Measurements from ENCODE around the gene NEDD4L. TPM values are rescaled to one million over a fixed set of nuclear protein-coding genes. Genes with fewer than 3 reads are reported as not detected.

NEDD4L gene
- total RNA-seq, 8 experiments from 2014 or later: 51.2 to 394 (median 65.0) TPM

DNA sequence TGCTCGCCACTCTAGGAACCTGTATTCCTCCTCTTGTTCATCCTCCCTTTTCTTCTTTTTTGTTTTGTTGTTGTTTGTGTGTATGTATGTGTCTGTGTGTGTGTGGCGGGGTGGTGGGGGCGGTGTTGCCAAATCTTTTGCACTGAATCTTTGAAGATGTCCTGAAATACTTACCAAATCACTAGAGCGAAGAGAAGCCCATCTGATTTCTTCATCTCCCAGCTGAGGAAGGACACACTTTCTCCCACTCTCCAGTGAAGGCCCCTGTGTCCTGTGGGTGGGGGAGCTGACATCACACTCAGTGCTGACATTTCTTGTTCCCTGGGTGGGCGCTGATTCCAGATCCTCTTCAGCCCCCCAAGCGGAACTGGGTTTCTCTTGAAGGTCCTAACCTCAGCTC lies 74.5 kb downstream of the NEDD4L start:
- Histone ChIP-seq H3K27ac (no peak overlapping the region), H3K4me1 (replicated peaks in 1 of 2) (peaks cover 8 to 10% of the 10 kb centered on the region in 2 donors), H3K4me3 (no peak overlapping the region)
- ATAC-seq (replicated peaks in 6 of 8): no peak
- in situ Hi-C loops (cut with MboI; ENCODE audit: low pct_unique_long_range_greater_than_20kb in 2 of 9, low sequenced_read_pairs in 9 of 9, unreplicated experiment in 9 of 9): loop anchor here in 1 of 9 experiments (10.0 kb wide), 1 partner anchor 54 kb away; no protein-coding TSS in a partner anchor
- 89 to 100% (median 94%) methylated on average over 1 to 6 of the region's 6 CpGs; no CpG with 5 or more reads in 2 of the 10 experiments for WGBS, 10 experiments

DNA sequence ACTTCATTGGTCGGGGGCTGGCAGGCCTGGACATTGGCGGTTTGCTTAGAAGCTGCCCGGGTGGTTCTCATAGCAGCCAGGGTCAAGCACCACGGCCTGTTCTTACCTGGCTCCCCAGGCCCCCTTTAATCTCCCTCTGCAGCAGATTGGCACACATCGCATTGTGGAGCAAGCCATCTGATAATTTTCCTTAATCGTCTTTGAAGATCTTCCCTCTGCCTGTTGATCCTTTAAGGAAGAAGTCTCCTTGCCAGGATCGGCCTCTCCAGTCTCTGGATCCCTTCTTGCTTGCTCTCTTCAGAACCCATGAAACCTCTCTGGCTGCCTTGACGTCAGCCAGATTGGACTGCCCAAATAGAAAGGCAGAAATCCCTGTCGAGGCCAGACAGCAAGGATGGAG lies 75.8 kb downstream of the NEDD4L start:
- in situ Hi-C loops (cut with MboI; ENCODE audit: low pct_unique_long_range_greater_than_20kb in 2 of 9, low sequenced_read_pairs in 9 of 9, unreplicated experiment in 9 of 9): loop anchor here in 1 of 9 experiments (10.0 kb wide), 1 partner anchor 55 kb away; no protein-coding TSS in a partner anchor
- no peak for ATAC-seq (replicated peaks in 6 of 8)
- Histone ChIP-seq H3K27ac (no peak overlapping the region), H3K4me3 (no peak overlapping the region), H3K4me1 (replicated peaks in 1 of 2) (peaks cover 8 to 10% of the 10 kb centered on the region in 2 donors)
- WGBS, 10 experiments: 81 to 100% (median 98%) methylated on average over 1 to 5 of the region's 9 CpGs; no CpG with 5 or more reads in 2 of the 10 experiments

DNA sequence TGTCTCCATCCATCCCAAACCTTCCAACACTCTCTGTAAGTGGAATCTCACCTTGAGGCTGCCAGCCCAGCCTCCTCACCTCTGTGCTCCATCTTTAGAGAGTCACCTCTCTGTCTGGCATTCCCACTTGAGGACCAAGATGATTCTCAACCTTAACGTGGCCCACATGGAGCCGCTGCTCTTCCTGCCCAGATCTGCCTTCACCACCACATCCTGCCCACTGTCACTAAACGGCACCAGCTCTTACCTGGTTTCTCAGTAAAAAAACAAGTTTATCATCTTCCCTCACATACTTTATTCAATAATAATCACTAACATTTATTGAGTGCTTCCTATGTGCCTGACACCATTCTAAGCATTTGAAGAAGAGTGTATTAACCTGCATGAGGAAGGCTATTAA lies 80.4 kb downstream of the NEDD4L start:
- H3K4me3 ChIP-seq: no peak overlapping the region
- in situ Hi-C loops (cut with MboI; ENCODE audit: low pct_unique_long_range_greater_than_20kb in 2 of 9, low sequenced_read_pairs in 9 of 9, unreplicated experiment in 9 of 9): no loop called here
- H3K27ac ChIP-seq: no peak overlapping the region
- 17 to 67% (median 56%) methylated on average over 1 to 3 of the region's 3 CpGs; no CpG with 5 or more reads in 3 of the 10 experiments for WGBS, 10 experiments
- no peak for ATAC-seq (replicated peaks in 6 of 8)
- H3K4me1 ChIP-seq (replicated peaks in 1 of 2): peaks cover 0 to 10% of the 10 kb centered on the region in 2 donors

DNA sequence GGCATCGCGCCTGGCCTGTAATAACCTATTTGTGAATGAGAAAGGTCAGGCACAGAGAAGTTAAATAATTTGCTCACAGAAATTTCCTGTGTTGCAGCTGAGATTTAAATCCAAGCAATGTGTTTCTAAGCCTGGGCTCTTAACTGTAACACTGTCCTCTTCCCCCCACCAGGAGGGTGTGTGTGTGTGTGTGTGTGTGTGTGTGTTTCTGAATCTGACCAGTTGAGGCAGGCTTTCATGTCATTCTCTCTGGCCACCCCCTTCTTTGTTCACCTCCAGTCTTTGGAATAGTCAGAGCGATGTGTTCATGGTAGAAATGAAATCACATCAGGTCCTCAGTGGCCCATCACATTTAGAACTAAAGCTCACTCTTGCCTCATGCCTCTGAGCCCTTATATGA lies 81.2 kb downstream of the NEDD4L start:
- peak in 6 of 8 experiments; percentile 25 to 53 (median 46) for ATAC-seq (replicated peaks in 6 of 8)
- H3K4me1 ChIP-seq (replicated peaks in 1 of 2): peaks cover 0 to 10% of the 10 kb centered on the region in 2 donors
- no peak overlapping the region for H3K27ac ChIP-seq
- in situ Hi-C loops (cut with MboI; ENCODE audit: low pct_unique_long_range_greater_than_20kb in 2 of 9, low sequenced_read_pairs in 9 of 9, unreplicated experiment in 9 of 9): no loop called here
- no peak overlapping the region for H3K4me3 ChIP-seq
- WGBS, 10 experiments: 80 to 100% (median 98%) methylated on average over 1 to 3 of the region's 3 CpGs; no CpG with 5 or more reads in 4 of the 10 experiments

DNA sequence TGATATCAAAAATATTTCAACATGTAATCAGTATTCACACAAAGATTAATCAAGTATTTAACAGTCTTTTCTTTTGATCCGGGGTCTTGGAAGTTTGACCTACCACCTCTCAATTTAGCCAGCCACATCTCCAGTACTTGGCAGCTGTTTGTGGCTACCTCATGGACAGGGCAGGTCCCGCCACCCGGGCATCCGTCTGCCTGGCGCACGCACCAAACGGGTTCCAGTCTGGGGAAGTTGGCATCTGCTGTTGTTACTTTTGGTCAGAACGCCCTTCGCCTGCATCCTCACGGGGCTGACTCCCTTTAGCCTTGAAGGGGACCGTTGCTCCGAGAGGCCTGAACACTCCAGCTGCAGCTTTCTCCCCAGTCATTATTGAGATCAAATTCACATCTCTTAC lies 81.7 kb downstream of the NEDD4L start:
- Histone ChIP-seq H3K27ac (no peak overlapping the region), H3K4me3 (no peak overlapping the region), H3K4me1 (replicated peaks in 1 of 2) (peaks cover 0 to 10% of the 10 kb centered on the region in 2 donors)
- 85 to 100% (median 100%) methylated on average over 1 to 8 of the region's 12 CpGs; no CpG with 5 or more reads in 3 of the 10 experiments for WGBS, 10 experiments
- in situ Hi-C loops (cut with MboI; ENCODE audit: low pct_unique_long_range_greater_than_20kb in 2 of 9, low sequenced_read_pairs in 9 of 9, unreplicated experiment in 9 of 9): no loop called here
- ATAC-seq (replicated peaks in 6 of 8): peak in 3 of 8 experiments; percentile 25 to 44 (median 29)

DNA sequence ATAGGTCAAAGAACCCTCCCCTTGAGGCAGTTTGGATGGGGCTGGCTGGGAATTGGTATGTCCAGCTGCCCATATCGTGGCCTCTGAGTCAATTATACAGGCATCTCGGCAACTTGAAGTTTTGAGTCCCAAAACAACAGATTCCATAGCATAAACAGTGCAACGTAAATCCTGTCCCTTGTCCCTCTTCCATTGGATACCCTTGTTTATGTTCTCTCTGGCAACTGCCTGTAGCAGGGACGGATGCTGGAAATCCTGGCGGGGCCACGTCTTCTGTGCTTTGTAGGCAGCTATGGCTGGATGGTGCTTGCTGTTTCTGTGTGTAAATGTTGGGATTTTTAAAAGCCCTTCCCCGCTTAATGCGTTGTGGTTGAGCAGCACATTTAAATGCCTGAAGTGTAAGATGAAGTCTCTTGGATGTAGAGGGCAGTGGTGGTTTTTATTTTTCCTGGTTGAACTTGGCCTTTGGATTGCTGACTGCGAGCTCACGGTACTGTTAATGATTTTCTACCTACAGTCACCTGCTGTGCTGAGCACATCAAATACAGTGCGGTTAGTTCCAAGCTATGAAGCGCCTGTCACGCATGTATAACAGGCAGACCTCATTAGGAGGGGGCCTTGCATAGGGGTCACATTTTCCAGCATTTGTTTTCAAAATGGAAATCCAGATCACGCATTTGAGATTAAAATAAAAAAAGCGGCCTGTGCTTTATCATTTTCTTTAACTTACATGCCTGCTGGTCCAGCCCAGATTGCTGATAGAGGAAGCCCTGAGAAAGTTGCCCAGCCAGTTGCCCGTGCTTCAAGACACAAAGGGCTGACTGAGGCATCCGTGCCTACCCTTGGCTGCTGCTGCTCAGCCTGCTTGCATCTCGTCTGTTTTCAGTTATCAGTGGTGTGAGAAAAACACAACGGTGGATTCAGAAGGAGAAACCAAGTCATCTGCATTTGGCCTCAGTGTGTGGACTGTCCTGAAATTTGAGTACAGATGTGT lies 84.7 kb downstream of the NEDD4L start:
- in situ Hi-C loops (cut with MboI; ENCODE audit: low pct_unique_long_range_greater_than_20kb in 2 of 9, low sequenced_read_pairs in 9 of 9, unreplicated experiment in 9 of 9): no loop called here
- H3K27ac ChIP-seq: no peak overlapping the region
- H3K4me3 ChIP-seq: no peak overlapping the region
- WGBS, 10 experiments: 60 to 100% (median 87%) methylated on average over 1 to 15 of the region's 19 CpGs
- peaks cover 0 to 10% of the 10 kb centered on the region in 2 donors for H3K4me1 ChIP-seq (replicated peaks in 1 of 2)
- ATAC-seq (replicated peaks in 6 of 8): peak in 5 of 8 experiments; percentile 39 to 87 (median 55)

DNA sequence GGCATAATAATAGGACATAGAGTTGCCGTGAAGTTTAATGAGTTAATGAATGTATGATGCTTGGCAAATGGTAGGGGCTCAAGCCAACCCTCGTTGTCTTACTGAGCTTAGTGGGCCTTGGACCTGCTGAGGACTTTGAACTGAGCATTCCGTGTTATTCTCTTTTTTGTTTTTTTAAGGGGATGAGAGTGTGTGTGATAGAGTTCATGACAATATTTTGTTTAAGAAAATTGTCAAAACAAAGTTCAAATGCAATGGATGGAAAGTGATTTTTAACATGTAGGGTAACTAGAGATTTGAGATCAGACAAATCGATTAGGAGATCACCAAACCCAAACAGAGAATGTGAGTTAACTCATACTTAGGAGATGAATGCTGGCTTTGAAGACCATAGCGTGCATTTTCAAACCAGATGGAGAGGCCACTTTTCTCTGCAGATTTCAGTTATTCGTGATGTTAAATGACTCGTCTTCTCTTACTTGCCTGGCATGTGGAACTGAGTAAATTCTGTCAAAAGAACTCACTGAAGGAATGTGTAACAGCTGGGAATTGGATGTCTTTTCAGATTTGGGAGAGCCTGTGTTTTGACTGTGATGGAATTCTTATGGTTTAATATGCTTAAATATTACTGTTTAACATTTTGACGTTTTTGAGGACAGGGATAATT lies 88.7 kb downstream of the NEDD4L start:
- H3K27ac ChIP-seq: no peak overlapping the region
- in situ Hi-C loops (cut with MboI; ENCODE audit: low pct_unique_long_range_greater_than_20kb in 2 of 9, low sequenced_read_pairs in 9 of 9, unreplicated experiment in 9 of 9): no loop called here
- peak in 1 of 8 experiments; percentile 27 for ATAC-seq (replicated peaks in 6 of 8)
- H3K4me1 ChIP-seq (replicated peaks in 1 of 2): peaks cover 4 to 5% of the 10 kb centered on the region in 2 donors
- 29 to 100% (median 82%) methylated on average over 1 to 8 of the region's 8 CpGs for WGBS, 10 experiments
- no peak overlapping the region for H3K4me3 ChIP-seq

DNA sequence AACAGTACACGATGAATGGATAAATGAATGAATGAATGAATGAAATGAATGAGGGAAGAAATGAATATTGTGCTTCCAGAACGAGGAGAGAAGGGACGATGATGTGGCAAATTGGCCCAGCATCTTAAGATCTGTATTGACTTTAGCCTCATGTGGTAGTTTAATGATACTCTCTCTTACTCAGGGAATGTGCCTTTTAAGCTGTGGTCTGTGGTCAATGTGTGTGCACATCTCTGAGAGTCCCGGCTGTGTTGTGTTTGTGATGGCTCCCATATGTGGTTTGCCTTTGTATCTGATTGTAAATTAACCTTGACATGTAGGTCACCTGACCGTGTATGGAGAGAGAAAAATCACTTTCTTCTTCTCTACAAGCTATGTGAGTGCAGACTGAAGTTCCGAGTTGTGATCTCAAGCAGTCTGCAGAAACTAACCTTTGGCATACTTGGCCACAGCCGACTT lies 91.2 kb downstream of the NEDD4L start:
- ATAC-seq (replicated peaks in 6 of 8): peak in 2 of 8 experiments; percentile 16 to 20
- H3K4me3 ChIP-seq: no peak overlapping the region
- H3K4me1 ChIP-seq (replicated peaks in 1 of 2): peaks cover 5% of the 10 kb centered on the region in 2 donors
- 0 to 100% (median 82%) methylated on average over 1 to 6 of the region's 7 CpGs; no CpG with 5 or more reads in 1 of the 10 experiments for WGBS, 10 experiments
- in situ Hi-C loops (cut with MboI; ENCODE audit: low pct_unique_long_range_greater_than_20kb in 2 of 9, low sequenced_read_pairs in 9 of 9, unreplicated experiment in 9 of 9): no loop called here
- H3K27ac ChIP-seq: no peak overlapping the region

DNA sequence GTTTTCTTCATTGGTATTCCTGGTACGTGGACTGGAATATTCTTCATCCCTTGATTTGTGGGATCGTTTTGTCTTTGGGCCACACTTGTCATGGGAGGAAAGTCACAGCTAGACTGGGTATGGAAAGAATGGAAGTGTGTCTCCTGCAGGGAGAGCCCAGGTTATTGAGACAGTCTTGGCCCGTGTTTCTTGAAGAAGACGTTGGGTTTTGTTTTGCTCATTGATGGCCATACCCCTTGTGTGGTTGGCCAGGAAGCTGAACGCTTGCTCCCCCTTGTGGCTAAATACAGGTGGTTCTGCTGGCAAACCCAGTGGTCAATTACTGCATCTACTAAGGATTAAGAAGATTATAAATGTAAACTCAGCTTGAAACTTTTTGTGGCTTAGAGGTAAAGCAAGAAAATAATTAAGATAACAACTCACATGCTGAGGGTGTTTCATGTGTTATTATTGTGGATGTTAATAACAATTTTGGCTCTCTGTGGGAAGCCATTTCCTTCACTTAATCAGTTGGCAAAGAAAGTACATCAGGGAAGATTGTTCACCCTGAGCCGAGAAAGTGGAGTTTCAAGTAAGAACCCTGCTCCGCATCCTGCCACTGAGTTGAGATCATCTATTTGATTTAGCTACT lies 91.8 kb downstream of the NEDD4L start:
- in situ Hi-C loops (cut with MboI; ENCODE audit: low pct_unique_long_range_greater_than_20kb in 2 of 9, low sequenced_read_pairs in 9 of 9, unreplicated experiment in 9 of 9): no loop called here
- Histone ChIP-seq H3K4me3 (no peak overlapping the region), H3K27ac (no peak overlapping the region), H3K4me1 (replicated peaks in 1 of 2) (peaks cover 5 to 7% of the 10 kb centered on the region in 2 donors)
- peak in 7 of 8 experiments; percentile 48 to 87 (median 59) for ATAC-seq (replicated peaks in 6 of 8)
- WGBS, 10 experiments: 0 to 83% (median 36%) methylated on average over 1 to 6 of the region's 7 CpGs; no CpG with 5 or more reads in 1 of the 10 experiments

DNA sequence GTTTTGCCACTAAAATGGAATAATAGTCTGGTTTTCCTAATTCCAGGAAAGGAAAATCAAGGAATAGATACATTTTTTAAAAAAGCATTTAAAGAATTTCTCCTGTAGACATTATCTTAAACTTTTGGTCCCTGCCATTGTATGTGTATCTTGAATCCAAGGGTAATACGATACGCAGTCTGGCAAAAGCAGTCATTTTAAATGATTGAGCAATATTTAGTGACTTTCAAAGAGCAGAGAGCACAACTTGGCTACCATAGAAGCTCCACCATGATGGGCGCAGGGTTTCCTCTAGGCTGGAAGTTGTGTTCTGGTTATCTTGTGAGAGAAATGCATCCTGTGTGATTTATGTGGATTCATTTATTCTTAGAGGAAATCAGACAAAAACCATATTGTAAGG lies 92.9 kb downstream of the NEDD4L start:
- Histone ChIP-seq H3K27ac (no peak overlapping the region), H3K4me3 (no peak overlapping the region), H3K4me1 (replicated peaks in 1 of 2) (peaks cover 5 to 7% of the 10 kb centered on the region in 2 donors)
- ATAC-seq (replicated peaks in 6 of 8): no peak
- WGBS, 10 experiments: 85 to 100% (median 91%) methylated on average over 1 to 3 of the region's 3 CpGs; no CpG with 5 or more reads in 2 of the 10 experiments
- in situ Hi-C loops (cut with MboI; ENCODE audit: low pct_unique_long_range_greater_than_20kb in 2 of 9, low sequenced_read_pairs in 9 of 9, unreplicated experiment in 9 of 9): no loop called here

DNA sequence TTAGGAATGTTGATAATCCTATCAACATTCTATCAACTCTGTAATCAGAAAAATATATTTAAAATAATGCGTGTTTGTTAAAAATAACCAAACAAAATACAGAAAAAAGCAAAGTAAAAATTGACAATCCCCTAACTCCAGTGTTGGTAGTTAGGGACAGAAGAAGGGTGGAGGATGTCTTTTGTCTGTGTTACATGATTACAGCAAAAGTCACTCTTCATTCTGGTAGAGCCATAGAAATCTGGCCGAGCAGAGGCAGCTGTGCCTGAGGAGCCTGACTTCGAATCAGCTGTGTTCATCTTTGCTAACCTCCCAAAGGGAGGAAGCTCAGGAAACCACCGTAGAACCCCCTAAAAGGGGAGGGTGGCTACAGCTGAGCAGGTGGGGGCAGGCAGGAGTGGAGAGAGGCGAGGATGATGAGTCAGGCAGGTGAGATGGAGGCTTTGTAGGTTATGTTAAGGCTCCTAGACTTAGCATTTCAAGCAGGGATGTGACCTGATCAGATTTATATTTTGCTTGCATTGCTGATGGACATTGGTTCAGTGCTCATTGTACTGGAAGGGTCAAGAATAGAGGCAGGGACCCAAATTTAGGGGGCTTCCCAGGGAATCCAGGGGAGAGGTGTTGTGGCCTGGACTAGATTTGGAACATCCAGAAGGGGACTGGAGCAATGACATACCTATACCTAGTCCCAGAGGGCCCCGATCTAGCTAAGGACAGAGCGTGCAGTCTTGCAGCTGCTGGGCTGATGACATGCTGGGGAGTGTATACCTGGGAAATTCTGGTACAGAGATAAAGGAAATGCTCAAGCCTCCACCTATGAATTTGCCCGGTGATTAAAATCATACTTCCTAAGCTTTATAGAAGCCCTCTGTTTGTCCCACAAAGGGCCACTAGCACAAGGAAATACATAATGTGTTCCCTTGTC lies 95.7 kb downstream of the NEDD4L start:
- in situ Hi-C loops (cut with MboI; ENCODE audit: low pct_unique_long_range_greater_than_20kb in 2 of 9, low sequenced_read_pairs in 9 of 9, unreplicated experiment in 9 of 9): no loop called here
- peak in 5 of 8 experiments; percentile 41 to 64 (median 45) for ATAC-seq (replicated peaks in 6 of 8)
- Histone ChIP-seq H3K4me3 (no peak overlapping the region), H3K27ac (no peak overlapping the region), H3K4me1 (replicated peaks in 1 of 2) (peaks cover 5 to 7% of the 10 kb centered on the region in 2 donors)
- WGBS, 10 experiments: 52 to 97% (median 84%) methylated on average over 3 to 7 of the region's 8 CpGs
